NOMO-1 treated with dmso at 0.1 percent for 144 hours (cell line): Measurements from ENCODE around the gene KRTAP5-9.
"Not testable (repeated sequence)": the region's sequence is repeated elsewhere in the genome, so short reads cannot be mapped to it uniquely, and the experiment has no call there.

Experiments
- DNase-seq: peaks from one replicate; lab custom pipeline; 2025; ENCODE audit not compliant: unreplicated experiment; lab: John Stamatoyannopoulos, UW

The KRTAP5-9 gene

DNA sequence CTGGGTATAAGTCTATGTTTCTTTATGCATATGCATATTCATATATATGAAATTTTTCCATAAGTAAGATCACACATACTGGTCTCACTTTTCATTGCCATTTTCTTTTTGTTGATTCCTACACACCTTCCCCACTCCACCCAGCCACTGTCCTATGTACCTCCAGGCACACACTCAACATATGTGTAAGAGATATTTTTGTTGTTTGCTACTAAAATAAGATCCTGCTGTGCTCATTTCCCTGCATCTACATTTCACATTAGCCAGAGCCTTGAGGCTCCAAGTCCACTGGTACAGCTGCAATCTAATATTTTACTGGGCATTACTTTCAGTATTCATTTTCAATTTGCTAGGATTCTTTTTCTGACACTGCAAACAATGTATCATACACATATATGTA is 9.0 kb downstream of the KRTAP5-9 start:
- DNase-seq: no peak

DNA sequence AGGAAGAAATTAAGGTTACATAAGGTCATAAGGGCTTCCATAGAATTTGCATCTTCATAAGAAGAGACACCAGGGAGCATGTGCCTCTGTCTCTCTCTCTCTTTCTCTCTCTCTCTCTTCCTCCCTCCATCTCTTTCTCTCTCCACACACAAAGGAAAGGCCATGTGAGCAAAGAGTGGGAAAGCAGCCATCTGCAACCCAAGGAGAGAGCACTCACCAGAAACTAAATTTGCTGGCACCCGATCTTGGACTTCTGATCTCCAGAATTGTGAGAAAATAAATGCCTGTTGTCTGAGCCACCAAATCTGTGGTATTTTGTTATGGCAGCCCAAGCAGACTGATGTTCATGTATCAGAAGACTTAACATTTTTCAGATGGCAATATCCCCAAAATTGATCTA is 10.8 kb downstream of the KRTAP5-9 start:
- DNase-seq: no peak

DNA sequence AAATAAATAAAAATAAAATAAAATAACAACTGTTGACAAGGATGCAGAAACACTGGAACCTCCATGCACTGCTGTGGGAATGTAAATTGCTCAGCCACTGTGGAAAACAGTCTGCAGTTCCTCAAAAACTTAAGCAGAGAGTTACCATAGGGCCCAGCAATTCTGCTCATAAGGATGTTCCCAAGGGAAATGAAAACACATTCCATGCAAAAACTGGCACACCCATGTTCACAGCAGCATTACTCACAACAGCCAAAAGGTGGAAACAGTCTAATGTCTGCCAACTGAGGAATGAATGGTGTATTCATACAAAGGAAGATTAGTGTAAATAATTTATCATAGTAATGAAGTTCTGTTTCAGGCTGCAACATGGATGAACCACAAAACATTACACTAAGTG is 13.9 kb downstream of the KRTAP5-9 start:
- no peak for DNase-seq

DNA sequence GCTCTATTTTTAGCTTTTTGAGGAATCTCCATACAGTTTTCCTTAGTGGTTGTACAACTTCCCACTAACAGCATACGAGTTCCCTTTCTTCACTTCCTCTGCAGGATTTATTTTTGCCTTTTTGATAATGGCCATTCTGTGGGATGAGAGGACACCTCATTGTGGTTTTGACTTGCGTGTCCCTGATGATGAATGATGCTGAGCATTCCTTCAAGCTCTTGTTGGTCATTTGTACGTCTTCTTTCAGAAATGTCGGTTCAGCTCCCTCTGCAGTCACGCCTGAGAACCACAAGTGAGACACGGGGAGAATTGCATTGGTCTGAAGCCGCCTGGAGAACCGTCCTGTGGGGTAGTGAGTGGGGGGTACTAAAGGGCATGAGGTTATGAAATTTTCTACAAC is 15.2 kb downstream of the KRTAP5-9 start:
- no peak for DNase-seq

DNA sequence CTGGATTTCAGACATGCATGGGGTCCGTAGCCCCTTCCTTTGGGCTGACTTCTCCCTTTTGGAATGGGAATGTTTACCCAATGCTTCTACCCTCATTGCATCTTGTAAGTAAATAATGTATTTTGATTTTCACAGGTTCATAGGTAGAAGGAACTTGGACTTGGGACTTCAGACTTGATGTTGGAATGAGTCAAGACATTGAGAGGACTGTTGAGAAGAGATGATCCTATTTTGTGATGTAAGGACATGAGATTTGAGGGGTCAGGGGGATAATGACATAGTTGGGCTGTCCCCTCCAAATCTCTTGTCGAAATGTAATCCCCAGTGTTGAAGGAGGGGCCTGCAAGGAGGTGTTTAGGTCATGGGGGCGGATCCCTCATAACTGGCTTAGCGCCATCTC is 16.2 kb downstream of the KRTAP5-9 start:
- no peak for DNase-seq

DNA sequence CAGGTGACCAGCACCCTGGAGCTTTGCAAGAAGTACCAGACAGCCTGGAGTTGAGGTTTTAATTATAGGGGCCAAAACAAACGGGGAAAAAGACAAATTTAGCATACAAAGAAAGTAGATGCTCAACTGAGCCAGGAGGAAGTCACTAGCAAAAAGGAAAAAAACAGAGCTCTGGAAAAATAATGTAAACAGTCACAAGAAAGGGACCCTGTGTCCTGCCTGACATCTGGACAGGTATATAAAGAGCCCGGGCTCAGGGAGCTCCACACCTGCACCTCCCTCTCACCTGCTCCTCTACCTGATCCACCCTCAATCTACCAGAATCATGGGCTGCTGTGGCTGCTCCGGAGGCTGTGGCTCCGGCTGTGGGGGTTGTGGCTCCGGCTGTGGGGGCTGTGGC is 17.0 kb downstream of the KRTAP5-9 start, which contains the start of gene KRTAP5-10:
Gene KRTAP5-10, plus strand, starts transcription at position 301 of the 400 bp plus-strand sequence. Its CDS starts 25 bp downstream, at position 326.
- no peak for DNase-seq

DNA sequence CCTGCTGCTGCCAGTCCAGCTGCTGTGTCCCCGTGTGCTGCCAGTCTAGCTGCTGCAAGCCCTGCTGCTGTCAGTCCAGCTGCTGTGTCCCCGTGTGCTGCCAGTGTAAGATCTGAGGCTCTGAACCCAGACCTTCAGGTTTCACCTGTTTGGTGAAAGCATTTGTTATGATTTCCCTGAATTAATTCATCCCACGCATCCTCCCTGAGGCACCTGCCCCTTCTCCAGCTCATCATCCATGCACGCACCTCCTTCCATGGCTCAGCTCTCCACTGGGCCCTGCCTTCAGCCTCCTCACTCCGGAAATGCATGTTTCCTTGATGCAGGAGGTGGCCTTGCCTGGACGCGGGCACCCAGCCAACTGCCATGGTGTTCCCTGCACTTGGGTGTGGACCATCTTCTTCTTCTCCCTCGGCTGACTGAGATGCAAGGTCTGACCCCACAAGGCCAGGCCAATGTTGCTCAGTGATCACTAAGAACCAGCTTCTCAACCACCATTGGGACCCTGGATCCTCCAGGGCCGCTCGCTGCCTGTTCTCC is 17.9 kb downstream of the KRTAP5-9 start:
- DNase-seq: no peak

DNA sequence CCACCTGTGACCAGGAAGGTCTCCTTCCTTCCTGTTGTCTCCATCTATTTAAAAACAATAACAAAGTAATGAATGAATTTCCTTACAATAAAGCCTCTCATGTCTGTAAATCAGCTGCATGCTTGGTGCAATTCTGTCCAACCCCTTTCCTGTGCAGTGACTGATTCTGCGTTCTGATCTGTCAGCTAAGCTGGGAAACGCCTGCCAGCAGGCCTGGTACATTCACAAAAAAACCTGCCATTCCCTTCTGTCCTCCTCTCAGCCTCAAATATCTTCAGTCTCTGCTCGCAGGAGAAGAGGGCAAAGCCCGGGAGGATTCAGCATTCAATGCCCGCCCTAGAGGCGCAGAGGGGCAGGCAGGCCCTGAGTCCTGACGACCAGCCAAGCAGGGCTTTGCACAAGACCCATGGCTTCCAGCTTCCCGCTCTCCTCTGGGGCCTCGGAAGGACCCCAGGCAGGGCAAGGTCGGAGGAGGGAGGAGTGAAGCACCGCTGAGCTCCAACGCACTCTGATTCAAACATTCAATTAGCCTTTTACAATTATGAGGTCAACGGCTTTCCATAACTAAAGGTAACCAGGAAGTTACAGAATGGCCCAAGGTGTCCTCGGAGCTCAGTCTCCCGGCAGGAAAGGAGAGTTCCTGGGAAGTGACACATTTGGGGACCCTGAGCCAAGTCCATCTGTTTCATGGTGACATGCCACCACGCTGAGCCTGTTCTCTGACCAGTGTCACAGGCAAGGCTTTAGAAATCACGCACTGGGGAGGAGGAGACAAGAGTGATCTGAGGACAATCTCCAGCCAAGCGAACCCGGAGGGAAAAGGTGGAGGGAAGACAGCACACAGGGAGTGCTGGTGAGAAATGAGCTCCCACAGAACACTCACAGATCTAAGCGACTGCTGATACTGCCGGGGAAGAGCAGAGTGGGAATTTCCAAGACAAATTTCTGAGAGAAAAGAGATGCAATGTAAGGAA is 18.7 kb downstream of the KRTAP5-9 start:
- not testable (repeated sequence) for DNase-seq

DNA sequence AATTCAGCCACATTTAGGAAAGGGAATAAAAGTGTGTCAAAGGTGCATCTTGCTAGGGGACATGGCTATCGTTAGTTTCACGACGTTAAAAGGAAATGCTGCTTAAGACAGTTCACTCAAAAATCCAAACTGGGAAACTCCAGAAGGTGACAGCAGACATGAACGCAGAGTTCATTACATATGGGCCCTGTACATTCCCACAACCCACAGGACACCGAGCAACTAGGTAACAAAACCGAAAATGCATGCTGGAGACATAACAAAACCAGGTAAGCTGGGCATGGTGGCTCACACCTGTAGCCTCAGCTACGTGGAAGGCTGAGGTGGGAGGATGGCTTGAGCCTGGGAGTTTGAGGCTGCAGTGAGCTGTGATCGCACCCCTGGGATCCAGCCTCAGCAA is 19.4 kb downstream of the KRTAP5-9 start:
- DNase-seq: not testable (repeated sequence)

DNA sequence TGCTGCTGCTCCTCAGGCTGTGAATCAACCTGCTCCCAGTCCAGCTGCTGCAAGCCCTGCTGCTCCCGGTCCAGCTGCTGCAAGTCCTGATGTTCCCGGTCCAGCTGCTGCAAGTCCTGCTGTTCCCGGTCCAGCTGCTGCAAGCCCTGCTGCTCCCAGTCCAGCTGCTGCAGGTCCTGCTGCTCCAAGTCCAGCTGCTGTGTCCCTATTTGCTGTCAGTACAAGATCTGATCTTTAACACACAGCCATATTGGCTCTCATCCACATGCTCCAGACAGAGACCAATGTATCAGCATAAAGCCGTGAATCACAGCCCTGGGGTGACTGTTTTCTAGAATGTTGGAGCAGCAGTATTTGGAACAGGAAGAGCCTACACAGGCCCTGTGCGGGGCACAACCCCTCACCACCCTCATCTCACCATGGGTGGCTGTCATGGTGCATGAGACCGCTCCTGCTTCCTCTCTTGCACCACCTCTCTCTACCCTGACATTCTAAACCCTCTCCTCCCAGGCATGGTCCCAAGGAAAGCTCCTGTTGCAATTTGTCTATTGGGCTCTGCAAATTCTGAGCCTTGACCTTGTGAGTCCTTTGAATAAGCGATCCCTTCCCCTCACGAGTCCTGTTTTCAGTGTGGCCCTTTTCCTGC is 20.6 kb downstream of the KRTAP5-9 start:
- DNase-seq: no peak

DNA sequence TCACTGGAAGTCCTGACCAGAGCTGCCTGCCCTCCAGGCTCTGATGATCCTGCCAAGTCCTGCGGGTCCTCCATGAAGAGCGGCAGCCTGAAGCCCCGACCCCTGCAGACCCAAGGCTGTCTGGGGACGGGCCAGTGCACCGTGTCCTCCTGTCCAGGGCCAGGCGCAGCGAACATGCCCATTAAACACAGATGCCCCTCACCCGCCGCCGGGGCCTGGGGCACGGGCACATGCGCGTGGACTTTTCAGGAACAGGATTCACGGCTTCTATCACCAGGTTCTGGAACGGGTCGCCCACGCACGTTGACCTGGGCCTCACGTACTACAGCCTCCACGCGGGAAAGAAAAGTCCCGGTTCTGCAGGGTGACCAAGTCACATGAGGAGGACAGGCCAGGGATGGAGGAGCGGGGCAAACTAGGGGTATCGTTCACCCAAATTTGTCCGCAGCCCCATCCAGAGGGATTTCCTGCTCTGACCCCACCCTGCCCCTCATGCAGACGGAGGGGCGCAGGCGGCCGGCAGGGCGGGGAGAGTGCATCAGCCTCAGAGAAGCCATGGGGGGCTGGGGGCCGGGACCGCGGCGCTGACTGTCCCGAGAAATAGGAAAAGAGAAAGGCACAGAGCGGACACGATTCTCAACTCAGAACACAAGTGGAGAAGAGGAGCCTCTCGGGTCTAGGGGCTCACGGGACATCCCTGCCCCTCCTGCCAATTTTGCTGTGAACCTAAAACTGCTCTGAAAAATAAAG is 23.1 kb downstream of the KRTAP5-9 start:
- DNase-seq: not testable (repeated sequence)

DNA sequence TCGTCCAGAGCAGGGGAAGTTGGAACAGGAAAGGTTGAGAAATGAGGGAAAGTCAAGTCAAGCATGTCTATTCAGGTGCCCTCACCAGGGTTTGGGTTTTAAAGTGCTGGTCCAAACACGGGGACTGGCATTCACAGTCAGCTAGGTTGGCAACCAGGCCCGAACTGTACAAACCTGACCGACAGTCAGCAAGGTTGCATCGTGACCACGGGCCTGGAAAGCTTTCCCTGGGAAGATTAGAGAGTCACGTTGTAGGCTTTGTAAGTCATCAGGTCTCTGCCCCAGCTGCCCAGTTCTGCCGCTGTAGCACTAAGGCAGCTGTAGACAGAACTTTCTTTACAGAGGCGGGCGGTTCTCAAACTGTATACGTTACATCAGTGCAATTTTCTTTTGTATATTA is 24.6 kb downstream of the KRTAP5-9 start:
- no peak for DNase-seq

DNA sequence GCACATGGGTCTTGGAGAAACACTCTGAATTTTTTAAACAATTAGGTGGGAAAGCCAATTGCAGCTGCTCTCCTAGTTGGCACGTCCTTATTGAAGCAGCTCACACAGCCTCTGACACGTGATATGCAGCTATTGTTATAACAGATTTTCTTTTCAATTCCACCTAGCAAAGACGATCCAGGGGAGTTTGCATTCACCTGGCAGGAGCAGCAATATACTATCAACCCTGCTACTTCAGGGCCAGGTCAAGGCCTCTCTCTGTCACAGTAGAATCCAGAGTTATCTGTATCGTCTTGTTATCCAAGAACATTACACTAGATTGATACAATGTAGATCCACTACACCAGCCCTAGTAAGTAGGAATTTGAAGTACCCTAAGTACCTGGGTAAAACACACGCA is 26.2 kb downstream of the KRTAP5-9 start:
- DNase-seq: no peak

DNA sequence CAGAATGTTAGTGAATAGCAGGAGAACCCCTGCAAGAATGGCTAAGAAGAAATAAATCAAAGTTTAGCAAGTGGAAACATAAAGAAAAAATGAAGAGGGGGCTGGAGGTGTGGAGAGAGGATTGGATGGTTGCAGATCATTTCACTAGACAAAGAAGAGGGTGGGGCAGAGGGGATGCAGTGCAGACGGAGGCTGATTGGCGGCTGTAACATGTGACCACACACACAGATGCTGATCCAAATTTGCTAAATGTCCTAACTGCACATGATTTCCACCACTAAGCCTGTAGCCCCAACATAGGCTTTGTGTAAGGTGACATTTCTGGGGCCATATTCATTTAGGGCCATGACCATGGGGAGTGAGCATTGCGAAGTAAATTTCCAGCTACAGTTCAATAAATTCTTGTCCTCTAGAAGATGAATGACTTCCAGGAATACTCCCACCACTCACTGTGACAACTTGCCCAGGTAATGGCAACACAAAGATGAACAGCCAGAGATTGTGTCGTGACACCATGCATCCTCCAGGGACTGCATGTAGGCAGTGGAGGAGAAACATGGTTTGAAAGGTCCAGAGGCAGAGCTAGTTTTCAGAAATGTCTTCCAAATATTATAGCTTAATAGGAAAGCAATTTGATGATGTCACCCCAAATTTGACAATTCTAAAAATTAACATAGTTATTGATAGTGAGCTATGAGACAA is 27.7 kb downstream of the KRTAP5-9 start:
- no peak for DNase-seq

DNA sequence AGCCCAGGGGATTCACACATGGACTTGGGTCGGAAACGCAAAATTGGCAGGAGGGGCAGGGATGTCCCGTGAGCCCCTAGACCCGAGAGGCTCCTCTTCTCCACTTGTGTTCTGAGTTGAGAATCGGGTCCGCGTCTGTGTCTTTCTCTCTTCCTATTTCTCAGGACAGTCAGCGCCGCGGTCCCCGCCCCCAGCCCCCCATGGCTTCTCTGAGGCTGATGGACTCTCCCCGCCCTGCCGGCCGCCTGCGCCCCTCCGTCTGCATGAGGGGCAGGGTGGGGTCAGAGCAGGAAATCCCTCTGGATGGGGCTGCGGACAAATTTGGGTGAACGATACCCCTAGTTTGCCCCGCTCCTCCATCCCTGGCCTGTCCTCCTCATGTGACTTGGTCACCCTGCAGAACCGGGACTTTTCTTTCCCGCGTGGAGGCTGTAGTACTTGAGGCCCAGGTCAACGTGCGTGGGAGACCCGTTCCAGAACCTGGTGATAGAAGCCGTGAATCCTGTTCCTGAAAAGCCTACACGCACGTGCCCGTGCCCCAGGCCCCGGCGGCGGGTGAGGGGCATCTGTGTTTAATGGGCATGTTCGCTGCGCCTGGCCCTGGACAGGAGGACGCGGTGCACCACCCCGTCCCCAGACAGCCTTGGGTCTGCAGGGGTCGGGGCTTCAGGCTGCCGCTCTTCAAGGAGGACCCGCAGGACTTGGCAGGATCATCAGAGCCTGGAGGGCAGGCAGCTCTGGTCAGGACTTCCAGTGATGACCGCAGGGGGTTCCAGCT is 28.7 kb downstream of the KRTAP5-9 start:
- not testable (repeated sequence) for DNase-seq

DNA sequence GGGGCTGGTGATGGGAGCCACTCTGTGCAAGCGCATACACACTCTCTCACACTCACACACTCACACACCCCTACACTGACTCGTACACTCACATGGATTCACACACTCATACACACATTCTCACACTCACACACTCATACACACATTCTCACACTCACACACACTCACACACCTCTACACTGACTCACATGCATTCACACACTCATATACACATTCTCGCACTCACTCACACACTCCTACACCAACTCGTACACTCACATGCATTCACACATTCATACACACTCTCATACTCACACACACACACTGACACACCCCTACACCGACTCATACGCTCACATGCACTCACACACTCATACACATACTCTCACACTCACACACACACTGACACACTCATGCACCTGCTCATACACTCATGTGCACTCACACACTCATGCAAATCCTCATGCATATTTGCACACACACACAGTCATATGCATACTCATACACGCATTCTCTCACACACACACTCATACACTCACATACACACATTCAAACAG is 29.3 kb downstream of the KRTAP5-9 start:
- no peak for DNase-seq

DNA sequence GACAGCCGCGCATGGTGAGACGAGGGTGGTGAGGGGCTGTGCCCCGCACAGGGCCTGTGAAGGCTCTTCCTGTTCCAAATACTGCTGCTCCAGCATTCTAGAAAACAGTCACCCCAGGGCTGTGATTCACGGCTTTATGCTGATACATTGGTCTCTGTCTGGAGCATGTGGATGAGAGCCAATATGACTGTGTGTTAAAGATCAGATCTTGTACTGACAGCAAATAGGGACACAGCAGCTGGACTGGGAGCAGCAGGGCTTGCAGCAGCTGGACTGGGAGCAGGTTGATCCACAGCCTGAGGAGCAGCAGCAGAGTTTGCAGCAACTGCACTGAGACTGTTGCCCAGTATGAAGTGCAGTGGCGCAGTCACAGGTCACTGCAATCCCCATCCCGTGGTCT is 31.3 kb downstream of the KRTAP5-9 start:
- DNase-seq: not testable (repeated sequence)

DNA sequence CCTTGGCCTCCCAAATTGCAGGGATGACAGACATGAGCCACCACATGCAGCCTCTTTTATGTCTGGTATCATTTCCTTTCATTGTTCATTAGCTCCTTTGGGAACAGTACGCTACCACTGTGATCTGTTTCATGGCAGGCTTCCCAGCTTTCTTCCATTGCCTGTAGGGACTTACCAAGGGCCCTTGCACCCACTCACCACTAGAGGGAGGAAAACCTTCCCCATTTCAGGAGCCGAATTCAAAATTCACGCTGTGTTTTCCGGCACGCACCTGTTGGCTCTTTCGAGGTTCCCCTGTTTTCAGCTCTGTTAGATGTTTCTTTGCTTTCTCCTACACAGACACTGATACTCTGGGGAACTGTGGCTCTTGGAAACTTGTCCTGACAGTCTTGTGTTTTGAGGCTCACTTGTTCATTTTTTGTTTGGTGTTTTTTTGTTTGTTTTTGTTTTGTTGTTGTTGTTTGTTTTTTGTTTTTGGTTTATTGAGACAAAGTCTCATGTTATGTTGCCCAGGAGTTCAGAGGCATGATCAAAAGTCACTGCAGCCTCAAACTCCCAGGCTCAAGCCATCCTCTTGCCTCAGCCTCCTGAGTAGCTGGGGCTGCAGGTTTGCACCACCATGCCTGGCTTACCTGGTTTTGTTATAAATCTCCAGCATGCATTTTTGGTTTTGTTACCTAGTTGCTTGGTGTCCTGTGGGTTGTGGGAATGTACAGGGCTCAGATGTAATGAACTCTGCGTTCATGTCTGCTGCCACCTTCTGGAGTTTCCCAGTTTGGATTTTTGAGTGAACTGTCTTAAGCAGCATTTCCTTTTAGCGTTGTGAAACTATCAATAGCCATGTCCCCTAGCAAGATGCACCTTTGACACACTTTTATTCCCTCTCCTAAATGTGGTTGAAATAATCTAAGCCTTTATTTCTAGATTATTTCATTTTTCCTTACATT is 32.1 kb downstream of the KRTAP5-9 start:
- DNase-seq: no peak
